Measurements from ENCODE around the gene E2F4.

E2F4 gene

GRCh38 chr16:67190448-67191399 is 1.2 kb upstream of the E2F4 start:
- no peak for DNase-seq (ENCODE audit: low read depth in 1 of 2, low spot score in 1 of 2)

GRCh38 chr16:67191411-67191994 is 452 bp upstream of the E2F4 start:
- no peak for DNase-seq (ENCODE audit: low read depth in 1 of 2, low spot score in 1 of 2)

- no peak for DNase-seq (ENCODE audit: low read depth in 1 of 2, low spot score in 1 of 2)
These were observed 916 bp downstream of the E2F4 start for GRCh38 chr16:67192781-67193361.

- DNase-seq (ENCODE audit: low read depth in 1 of 2, low spot score in 1 of 2), result no peak
These were observed 1.6 kb downstream of the E2F4 start for GRCh38 chr16:67193536-67193935.

- DNase-seq (ENCODE audit: low read depth in 1 of 2, low spot score in 1 of 2), result no peak
These were observed 2.3 kb downstream of the E2F4 start for GRCh38 chr16:67194260-67194659.

DNA sequence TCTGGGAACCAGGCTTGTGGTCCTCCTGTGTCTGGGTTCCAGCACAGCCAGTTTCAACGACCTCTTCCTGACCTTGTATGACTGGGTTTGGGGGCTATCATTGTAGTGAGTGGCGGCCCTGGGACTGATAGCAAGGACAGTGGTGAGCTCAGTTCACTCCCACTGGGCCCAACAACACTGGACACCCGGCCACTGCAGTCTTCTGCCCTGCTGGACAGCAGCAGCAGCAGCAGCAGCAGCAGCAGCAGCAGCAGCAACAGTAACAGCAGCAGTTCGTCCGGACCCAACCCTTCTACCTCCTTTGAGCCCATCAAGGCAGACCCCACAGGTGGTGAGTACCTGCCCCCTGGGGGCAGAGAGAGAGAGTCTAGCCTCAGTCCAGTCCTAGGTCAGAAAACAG is 3.7 kb downstream of the E2F4 start:
- no peak for DNase-seq (ENCODE audit: low read depth in 1 of 2, low spot score in 1 of 2)

DNA sequence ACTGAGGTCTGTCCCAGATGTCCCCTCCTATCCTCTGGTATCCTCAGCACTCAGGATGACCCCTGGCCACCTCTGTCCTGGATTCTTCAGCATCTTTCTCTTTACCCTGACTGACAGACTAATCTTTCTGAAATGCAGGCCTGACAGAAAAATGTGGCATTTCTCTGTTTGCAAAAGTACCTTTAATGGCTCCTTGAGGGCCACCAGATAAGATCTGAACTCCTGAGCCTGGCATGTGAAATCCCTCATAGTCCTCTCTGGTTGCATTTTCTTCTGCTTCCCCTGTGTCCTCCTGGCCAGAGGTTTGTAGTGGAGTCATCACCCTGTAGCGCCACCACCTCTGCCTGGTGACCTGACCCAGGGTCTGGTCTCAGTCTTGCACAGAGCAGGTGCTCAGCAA is 4.9 kb downstream of the E2F4 start:
- DNase-seq (ENCODE audit: low read depth in 1 of 2, low spot score in 1 of 2), result no peak

DNA sequence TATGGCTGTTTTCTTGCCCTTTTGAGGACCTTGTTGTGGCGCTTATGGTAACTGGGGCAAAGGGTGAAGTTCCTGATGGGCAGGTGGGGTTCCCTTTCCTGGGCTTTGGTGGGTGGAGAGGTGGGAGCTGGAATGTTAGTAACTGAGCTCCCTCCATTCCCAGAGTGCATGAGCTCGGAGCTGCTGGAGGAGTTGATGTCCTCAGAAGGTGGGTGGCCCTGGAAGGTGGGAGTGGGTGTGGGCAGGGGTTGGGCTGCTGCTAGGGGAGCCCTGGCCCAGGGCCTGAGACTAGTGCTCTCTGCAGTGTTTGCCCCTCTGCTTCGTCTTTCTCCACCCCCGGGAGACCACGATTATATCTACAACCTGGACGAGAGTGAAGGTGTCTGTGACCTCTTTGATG is 5.7 kb downstream of the E2F4 start:
- DNase-seq (ENCODE audit: low read depth in 1 of 2, low spot score in 1 of 2), result no peak

DNA sequence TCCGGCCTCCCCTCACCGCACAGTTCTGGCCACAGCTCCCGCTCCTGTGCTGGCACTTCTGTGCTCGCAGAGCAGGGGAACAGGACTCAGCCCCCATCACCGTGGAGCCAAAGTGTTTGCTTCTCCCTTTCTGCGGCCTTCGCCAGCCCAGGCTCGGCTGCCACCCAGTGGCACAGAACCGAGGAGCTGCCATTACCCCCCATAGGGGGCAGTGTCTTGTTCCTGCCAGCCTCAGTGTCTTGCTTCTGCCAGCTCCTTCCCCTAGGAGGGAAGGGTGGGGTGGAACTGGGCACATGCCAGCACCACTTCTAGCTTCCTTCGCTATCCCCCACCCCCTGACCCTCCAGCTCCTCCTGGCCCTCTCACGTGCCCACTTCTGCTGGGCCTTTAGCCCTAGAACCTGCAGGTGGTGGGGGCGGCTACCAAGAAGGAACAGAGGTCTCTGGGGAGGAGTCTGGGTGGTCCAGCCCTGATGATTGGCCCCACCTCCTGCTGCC is 6.3 kb downstream of the E2F4 start:
- DNase-seq (ENCODE audit: low read depth in 1 of 2, low spot score in 1 of 2), result no peak

DNA sequence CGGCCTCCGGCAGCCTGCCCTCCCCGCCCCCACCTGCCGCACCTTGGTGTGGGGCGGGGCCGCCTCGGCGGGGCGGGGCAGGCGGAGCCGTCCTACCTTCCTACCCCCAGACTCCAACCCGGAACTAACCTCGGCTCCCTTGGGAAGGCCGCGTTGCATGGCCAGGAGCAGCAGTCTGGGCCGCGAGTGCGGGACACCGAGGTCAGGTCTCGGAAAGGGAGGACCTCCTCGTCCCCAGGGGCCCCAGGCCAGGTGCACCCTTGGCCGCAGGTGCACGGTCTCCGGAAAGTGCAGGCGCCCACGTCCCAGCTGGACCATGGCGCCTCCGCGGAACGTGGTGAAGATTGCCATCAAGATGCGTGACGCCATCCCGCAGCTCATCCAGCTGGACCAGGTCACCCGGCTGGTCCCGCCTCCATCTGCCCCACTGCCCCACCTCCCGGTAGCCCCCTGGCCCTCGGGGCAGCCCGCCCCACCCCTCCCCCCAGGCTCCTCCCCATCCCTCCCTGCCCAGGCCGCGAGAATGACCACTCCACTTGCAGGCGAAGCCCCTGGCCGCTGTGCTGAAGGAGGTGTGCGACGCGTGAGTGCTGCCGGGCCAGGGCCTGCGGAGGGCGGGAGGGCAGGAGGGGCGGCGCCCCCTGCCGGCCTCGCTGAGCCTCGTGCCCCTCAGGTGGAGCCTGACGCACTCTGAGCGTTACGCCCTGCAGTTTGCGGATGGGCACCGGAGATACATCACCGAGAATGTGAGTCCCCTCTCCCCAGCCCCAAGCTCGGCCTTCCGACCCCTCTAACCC is 7.3 kb downstream of the E2F4 start, which contains the start of gene ELMO3:
ELMO3 (plus strand) TSS at position 121 of the 797 bp plus-strand sequence; CDS start at position 317, 196 bp downstream.
- DNase-seq (ENCODE audit: low read depth in 1 of 2, low spot score in 1 of 2), result no peak

- DNase-seq (ENCODE audit: low read depth in 1 of 2, low spot score in 1 of 2), result no peak
These were observed 7.8 kb downstream of the E2F4 start for GRCh38 chr16:67199808-67200198.

DNA sequence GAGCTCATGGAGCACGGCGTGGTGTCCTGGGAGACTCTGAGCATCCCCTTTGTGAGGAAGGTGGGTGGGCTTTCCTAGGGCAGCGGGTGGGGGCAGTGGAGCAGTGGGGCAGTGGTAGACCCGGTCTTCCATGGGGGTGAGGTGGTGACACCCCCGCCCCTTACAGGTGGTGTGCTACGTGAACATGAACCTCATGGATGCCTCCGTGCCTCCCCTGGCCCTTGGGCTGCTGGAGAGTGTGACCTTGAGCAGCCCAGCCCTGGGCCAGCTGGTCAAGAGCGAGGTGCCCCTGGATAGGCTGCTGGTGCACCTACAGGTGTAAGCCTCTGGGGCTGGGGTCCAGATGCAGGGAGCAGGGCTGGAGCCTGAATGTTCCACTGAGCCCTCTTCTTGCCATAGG is 8.5 kb downstream of the E2F4 start:
- DNase-seq (ENCODE audit: low read depth in 1 of 2, low spot score in 1 of 2), result no peak

DNA sequence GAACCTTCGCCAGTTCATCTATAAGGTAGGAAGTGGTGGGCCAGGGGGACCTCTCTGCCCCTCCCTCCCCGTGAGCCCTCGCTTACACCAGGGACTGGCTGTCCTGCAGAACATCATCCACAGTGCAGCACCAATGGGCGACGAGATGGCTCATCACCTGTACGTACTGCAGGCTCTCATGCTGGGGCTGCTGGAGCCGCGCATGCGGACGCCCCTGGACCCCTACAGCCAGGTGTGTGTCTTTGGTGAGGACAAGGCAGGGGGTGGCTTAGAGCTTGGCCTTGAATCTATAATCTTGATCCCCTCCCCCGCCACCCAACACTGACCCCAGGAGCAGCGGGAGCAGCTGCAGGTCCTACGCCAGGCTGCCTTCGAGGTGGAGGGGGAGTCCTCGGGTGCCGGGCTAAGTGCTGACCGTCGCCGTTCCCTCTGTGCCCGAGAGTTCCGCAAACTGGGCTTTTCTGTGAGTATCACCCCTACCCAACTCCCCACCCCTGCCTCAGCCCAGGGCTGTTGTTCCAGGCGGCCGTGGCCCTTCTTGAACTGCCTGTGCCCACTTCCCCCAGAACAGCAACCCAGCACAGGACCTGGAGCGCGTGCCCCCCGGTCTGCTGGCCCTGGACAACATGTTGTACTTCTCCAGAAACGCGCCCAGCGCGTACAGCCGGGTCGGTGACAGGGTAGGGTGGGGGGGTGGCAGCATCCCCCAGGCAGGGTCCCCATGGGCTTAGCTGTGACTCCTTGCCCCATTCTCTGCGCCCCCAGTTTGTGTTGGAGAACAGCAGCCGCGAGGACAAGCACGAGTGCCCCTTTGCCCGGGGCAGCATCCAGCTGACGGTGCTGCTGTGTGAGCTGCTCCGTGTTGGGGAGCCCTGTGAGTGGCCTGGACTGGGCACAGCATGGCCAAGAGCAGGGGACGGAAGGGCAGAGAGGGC is 9.7 kb downstream of the E2F4 start:
- no peak for DNase-seq (ENCODE audit: low read depth in 1 of 2, low spot score in 1 of 2)

DNA sequence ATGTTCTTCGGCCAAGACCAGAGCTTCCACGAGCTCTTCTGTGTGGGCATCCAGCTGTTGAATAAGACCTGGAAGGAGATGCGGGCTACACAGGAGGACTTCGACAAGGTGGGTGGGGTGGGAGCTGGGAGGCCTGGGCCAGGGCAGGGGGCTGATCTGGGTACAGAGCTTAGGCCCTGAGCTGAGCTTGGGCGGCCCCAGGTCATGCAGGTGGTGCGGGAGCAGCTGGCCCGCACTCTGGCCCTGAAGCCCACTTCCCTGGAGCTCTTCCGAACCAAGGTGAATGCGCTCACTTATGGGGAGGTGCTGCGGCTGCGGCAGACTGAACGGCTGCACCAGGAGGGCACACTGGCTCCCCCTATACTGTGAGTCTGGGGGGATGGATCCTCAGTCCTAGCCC is 10.5 kb downstream of the E2F4 start:
- DNase-seq (ENCODE audit: low read depth in 1 of 2, low spot score in 1 of 2), result no peak

DNA sequence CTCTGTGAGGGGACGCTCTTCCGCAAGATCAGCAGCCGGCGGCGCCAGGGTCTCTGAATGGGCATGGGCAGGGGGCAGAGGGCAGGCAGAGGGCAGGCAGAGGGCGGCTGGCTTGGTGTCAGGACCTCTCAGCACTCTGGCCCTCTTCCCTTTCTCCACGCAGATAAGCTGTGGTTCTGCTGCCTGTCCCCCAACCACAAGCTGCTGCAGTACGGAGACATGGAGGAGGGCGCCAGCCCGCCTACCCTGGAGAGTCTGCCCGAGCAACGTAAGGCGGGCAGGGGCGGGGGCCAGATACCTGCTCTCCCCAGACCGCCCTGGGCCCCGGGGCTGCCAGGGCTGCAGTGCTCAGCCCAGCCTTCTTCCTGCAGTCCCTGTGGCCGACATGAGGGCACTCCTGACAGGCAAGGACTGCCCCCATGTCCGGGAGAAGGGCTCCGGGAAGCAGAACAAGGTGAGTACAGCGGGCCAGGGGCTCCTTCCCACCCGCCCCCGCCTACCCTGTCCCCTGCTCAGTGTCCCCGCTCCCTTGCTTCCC is 11.1 kb downstream of the E2F4 start:
- DNase-seq (ENCODE audit: low read depth in 1 of 2, low spot score in 1 of 2), result no peak

DNA sequence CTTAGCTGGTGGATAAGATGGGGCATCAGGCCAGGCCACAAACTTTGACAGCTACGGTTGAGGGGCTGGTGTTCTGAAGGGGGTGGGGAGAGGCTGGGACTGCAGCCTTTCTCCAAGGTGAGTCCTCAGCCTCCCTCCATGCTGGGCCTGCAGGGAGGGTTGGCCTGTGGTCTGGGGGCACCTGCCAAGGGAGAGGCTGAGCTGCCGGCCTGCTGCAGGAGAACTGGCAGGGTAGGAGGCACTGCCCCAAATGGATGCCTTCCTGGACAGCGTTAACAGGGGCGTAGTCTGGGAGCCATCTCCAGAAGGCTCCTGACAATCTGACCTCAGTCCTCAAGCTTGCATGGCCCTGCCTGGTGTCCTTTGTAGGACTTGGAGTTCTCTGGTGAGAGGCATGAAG is 12.1 kb downstream of the E2F4 start:
- no peak for DNase-seq (ENCODE audit: low read depth in 1 of 2, low spot score in 1 of 2)

- no peak for DNase-seq (ENCODE audit: low read depth in 1 of 2, low spot score in 1 of 2)
These were observed 14.3 kb downstream of the E2F4 start for GRCh38 chr16:67206129-67206837.

DNA sequence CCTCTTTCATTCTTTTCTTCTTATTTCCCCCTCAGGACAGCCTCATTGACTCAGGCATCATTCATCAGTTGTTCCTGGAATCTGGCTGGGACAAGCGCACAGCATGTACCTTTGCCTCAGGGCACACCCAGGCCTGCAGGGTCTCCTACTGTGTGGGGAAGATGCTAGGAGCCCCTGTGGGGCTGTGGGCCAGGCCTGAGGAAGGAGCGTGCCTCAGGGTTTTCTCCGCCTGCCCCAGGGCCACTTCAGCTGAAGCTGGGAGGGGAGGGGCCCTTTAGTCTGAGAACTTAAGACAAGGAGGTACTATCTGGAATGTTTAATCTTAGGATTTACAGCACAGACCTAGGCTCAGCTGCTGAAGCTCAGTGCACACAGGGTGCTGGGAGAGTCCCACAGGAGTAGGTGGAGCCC is 14.9 kb downstream of the E2F4 start:
- no peak for DNase-seq (ENCODE audit: low read depth in 1 of 2, low spot score in 1 of 2)
